Smooth muscle cell (in vitro differentiated cells): ENCODE data around the gene RNASEH2A. TPM values are rescaled to one million over a fixed set of nuclear protein-coding genes. Genes with fewer than 3 reads are reported as not detected.

Experiments
- DNase-seq: peaks from one replicate; lab custom pipeline; 2025; ENCODE audit not compliant: unreplicated experiment; lab: John Stamatoyannopoulos, UW
- H2AFZ ChIP-seq: fragments of 200-600 bp; sonication (generic); 2 replicates; pipeline ENCODE4 v1.6.0; 2016; ENCODE audit warnings: antibody characterized with exemption, low read depth, mild to moderate bottlenecking
- H3F3A ChIP-seq: fragments of 200-600 bp; sonication (generic); 2 replicates; pipeline ENCODE4 v1.6.0; 2017; ENCODE audit warnings: antibody characterized with exemption, low read depth
- H3K27ac ChIP-seq: fragments of 200-600 bp; sonication (generic); 2 replicates; pipeline ENCODE4 v1.5.1; 2016; ENCODE audit warnings: low read depth, mild to moderate bottlenecking
- H3K27me3 ChIP-seq: fragments of 200-600 bp; sonication (generic); 2 replicates; pipeline ENCODE4 v1.6.1; 2016; ENCODE audit warnings: low read depth, mild to moderate bottlenecking
- H3K36me3 ChIP-seq: fragments of 200-600 bp; sonication (generic); 2 replicates; pipeline ENCODE4 v1.5.1; 2016; ENCODE audit warnings: low read depth
- H3K4me1 ChIP-seq: fragments of 200-600 bp; sonication (generic); 2 replicates; pipeline ENCODE4 v1.5.1; 2016; ENCODE audit warnings: low read depth
- H3K4me2 ChIP-seq: fragments of 200-600 bp; sonication (generic); 2 replicates; pipeline ENCODE4 v1.6.0; 2016; ENCODE audit warnings: mild to moderate bottlenecking
- H3K4me3 ChIP-seq: fragments of 200-600 bp; sonication (generic); 2 replicates; pipeline ENCODE4 v1.5.1; 2016; ENCODE audit warnings: mild to moderate bottlenecking
- H3K79me2 ChIP-seq: fragments of 200-600 bp; sonication (generic); 2 replicates; pipeline ENCODE4 v1.6.0; 2016; ENCODE audit warnings: low read depth, mild to moderate bottlenecking
- H3K9ac ChIP-seq: fragments of 200-600 bp; sonication (generic); 2 replicates; pipeline ENCODE4 v1.6.0; 2016; ENCODE audit warnings: low read depth
- H3K9me3 ChIP-seq: fragments of 200-600 bp; sonication (generic); replicated peaks from 2 replicates; pipeline ENCODE4 v1.5.1; 2016; ENCODE audit warnings: low read depth
- H4K20me1 ChIP-seq: fragments of 200-600 bp; sonication (generic); 2 replicates; pipeline ENCODE4 v1.6.0; 2016; ENCODE audit warnings: low read depth
- CTCF ChIP-seq: fragments of 200-600 bp; sonication (generic); IDR thresholded peaks from 2 replicates; pipeline ENCODE4 v1.5.1; 2017; ENCODE audit warnings: borderline replicate concordance, mild to moderate bottlenecking, antibody characterized with exemption; ENCODE audit not compliant: insufficient read depth, poor library complexity, severe bottlenecking
- WGBS: methylation state at CpG from one replicate; pipeline ENCODE4 v1.1.7; 2016; ENCODE audit warnings: low lambda C conversion rate; 5-methylcytosine and 5-hydroxymethylcytosine counted together
- polyA plus RNA-seq: library from polyadenylated mRNA; unstranded; fragments of >200 nt; fragmentation: Nextera tagmentation; extraction: Ambion mirVana; gene quantifications from 2 replicates; pipeline ENCODE4 v1.2.1, GENCODE V29; 2016
- total RNA-seq: library from RNA; depleted of rRNA; stranded (reverse); fragments of >200 nt; gene quantifications from 2 replicates; pipeline ENCODE4 v1.2.3, GENCODE V29; 2014

Gene RNASEH2A
- total and polyA plus RNA-seq, 2 experiments from 2014 or later: 15.7 to 34.9 TPM

- H3K36me3 ChIP-seq: no peaks in the 10 kb centered on the region
- DNase-seq: no peak
- peak overlapping the region; percentile 86 for H3K9ac ChIP-seq
- H3K27me3 ChIP-seq: no peaks in the 10 kb centered on the region
- peaks cover 61% of the 10 kb centered on the region for H3F3A ChIP-seq
- TF ChIP-seq CTCF: no peak
- WGBS: 33% methylated on average over 4 of the region's 4 CpGs
- H2AFZ ChIP-seq: no peak overlapping the region
- peaks cover 18% of the 10 kb centered on the region for H3K79me2 ChIP-seq
- H3K4me2 ChIP-seq: peak overlapping the region; percentile 89
- H4K20me1 ChIP-seq: peaks cover 18% of the 10 kb centered on the region
- H3K9me3 ChIP-seq: no peaks in the 10 kb centered on the region
- H3K4me1 ChIP-seq: peaks cover 35% of the 10 kb centered on the region
- H3K4me3 ChIP-seq: peak overlapping the region; percentile 98
- peak overlapping the region; percentile 96 for H3K27ac ChIP-seq
Observed at GRCh38 chr19:12788042-12788681, 18.2 kb upstream of the RNASEH2A start.

GRCh38 chr19:12788682-12789097 is 17.7 kb upstream of the RNASEH2A start:
- H3K4me1 ChIP-seq: peaks cover 30% of the 10 kb centered on the region
- peaks cover 20% of the 10 kb centered on the region for H3K79me2 ChIP-seq
- H3K36me3 ChIP-seq: no peaks in the 10 kb centered on the region
- H4K20me1 ChIP-seq: peaks cover 20% of the 10 kb centered on the region
- TF ChIP-seq CTCF: no peak
- H3K4me3 ChIP-seq: peak overlapping the region; percentile 98
- no peak overlapping the region for H2AFZ ChIP-seq
- H3K9ac ChIP-seq: peak overlapping the region; percentile 86
- H3K27me3 ChIP-seq: no peaks in the 10 kb centered on the region
- peak; percentile 60 for DNase-seq
- WGBS: 5% methylated on average over 5 of the region's 12 CpGs
- no peaks in the 10 kb centered on the region for H3K9me3 ChIP-seq
- peaks cover 55% of the 10 kb centered on the region for H3F3A ChIP-seq
- peak overlapping the region; percentile 96 for H3K27ac ChIP-seq
- H3K4me2 ChIP-seq: peak overlapping the region; percentile 89

GRCh38 chr19:12789098-12789903 is 17.1 kb upstream of the RNASEH2A start:
- no peaks in the 10 kb centered on the region for H3K9me3 ChIP-seq
- no peaks in the 10 kb centered on the region for H3K27me3 ChIP-seq
- no peak for DNase-seq
- peak overlapping the region; percentile 96 for H3K27ac ChIP-seq
- 5% methylated on average over 25 of the region's 46 CpGs for WGBS
- H3K4me2 ChIP-seq: peak overlapping the region; percentile 89
- peaks cover 25% of the 10 kb centered on the region for H3K4me1 ChIP-seq
- no peak overlapping the region for H2AFZ ChIP-seq
- peaks cover 20% of the 10 kb centered on the region for H3K79me2 ChIP-seq
- TF ChIP-seq CTCF: no peak
- peaks cover 49% of the 10 kb centered on the region for H3F3A ChIP-seq
- H3K9ac ChIP-seq: peak overlapping the region; percentile 86
- peaks cover 24% of the 10 kb centered on the region for H4K20me1 ChIP-seq
- H3K4me3 ChIP-seq: peak overlapping the region; percentile 98
- no peaks in the 10 kb centered on the region for H3K36me3 ChIP-seq
